KOPT-K1 (cell line): ENCODE results near the gene RBMS3.
"Not testable (repeated sequence)": the region's sequence is repeated elsewhere in the genome, so short reads cannot be mapped to it uniquely, and the experiment has no call there.

ENCODE experiments used
- H3K27ac ChIP-seq: fragments of 200-600 bp; sonication (generic); 2 replicates; pipeline ENCODE4 v1.5.1; 2016; ENCODE audit warnings: antibody characterized with exemption, mild to moderate bottlenecking, low read depth, low read length; ENCODE audit not compliant: poor library complexity, severe bottlenecking
- H3K36me3 ChIP-seq: fragments of 200-600 bp; sonication (generic); 2 replicates; pipeline ENCODE4 v1.5.1; 2017; ENCODE audit warnings: antibody characterized with exemption, mild to moderate bottlenecking, low read length, moderate library complexity; ENCODE audit not compliant: insufficient read depth
- H3K9me3 ChIP-seq: fragments of 200-600 bp; sonication (generic); 2 replicates; pipeline ENCODE4 v1.5.1; 2017; ENCODE audit warnings: antibody characterized with exemption, low read length, mild to moderate bottlenecking; ENCODE audit not compliant: insufficient read depth, poor library complexity, severe bottlenecking

RBMS3 gene

DNA sequence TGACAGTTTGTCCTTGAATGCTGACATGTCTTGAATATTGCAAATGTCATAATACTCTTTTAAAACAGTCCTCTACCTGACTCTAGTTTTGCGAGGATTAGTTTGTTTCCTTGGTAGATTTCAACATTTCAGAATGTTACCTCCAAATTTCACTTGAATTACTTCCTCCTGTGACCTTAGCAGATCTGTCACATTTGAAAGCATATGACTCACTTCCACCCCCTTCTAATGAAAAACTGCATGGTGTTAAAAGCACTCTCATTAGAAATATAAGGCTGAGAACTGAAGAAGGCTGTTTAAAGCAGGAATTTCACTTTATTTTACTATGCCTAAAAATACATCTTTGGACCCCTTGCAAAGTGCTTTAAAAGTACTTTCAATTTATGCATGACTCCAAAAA is 726.8 kb downstream of the RBMS3 start:
- no peaks in the 10 kb centered on the region for H3K36me3 ChIP-seq
- H3K27ac ChIP-seq: no peak overlapping the region
- no peaks in the 10 kb centered on the region for H3K9me3 ChIP-seq

GRCh38 chr3:30011237-30011803 is 730.4 kb downstream of the RBMS3 start:
- H3K27ac ChIP-seq: no peak overlapping the region
- no peaks in the 10 kb centered on the region for H3K36me3 ChIP-seq
- no peaks in the 10 kb centered on the region for H3K9me3 ChIP-seq

DNA sequence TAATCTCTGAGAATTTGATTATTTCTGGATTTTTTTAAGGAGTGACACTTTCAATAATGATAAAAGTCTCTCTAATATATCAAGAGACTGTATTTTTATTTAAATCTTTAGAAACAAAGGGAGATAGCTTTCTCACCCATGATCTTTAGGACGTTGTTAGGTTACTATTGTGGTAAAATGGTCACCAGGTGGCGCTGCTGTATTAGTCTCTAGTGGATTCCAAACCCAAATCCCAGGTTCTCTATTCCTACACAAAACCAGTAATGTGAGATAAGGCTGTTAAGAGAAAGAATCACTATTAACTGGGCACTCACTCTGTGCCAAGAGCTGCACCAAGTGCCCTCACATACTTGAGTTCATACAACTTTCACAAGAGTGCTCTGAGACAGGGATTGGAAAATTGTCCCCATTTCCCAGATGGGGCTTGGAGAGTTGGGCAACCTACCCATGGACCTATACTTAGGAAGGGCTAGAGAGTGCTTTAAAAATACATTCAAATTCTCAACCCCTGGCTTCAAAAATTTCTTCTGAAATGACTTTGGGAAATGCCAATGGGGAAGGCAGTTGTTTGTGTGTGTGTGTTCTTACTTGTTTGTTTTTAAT is 732.2 kb downstream of the RBMS3 start:
- Histone ChIP-seq H3K36me3 (no peaks in the 10 kb centered on the region), H3K9me3 (no peaks in the 10 kb centered on the region), H3K27ac (no peak overlapping the region)

DNA sequence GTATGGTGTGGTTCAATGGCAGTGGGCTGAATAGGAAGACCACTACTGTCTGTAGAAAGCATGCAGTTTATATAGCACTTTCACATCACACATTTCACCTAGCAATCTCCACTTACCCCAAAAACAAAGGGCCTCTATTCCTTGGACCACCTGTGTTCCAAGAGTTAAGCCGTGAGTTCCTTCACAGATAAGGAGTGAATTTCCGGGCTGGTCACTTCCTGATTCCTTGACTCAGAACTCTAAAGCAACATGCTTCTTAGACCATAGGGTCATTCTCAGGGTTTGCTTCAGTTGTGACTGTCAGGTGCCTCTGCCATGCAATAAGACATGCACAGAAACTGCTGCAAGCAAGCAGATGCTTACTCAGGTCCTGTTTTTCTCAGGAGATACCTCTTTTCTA is 737.0 kb downstream of the RBMS3 start:
- Histone ChIP-seq H3K27ac (no peak overlapping the region), H3K9me3 (no peaks in the 10 kb centered on the region), H3K36me3 (no peaks in the 10 kb centered on the region)

GRCh38 chr3:30020380-30020779 is 739.5 kb downstream of the RBMS3 start:
- Histone ChIP-seq H3K9me3 (no peaks in the 10 kb centered on the region), H3K36me3 (no peaks in the 10 kb centered on the region), H3K27ac (no peak overlapping the region)

DNA sequence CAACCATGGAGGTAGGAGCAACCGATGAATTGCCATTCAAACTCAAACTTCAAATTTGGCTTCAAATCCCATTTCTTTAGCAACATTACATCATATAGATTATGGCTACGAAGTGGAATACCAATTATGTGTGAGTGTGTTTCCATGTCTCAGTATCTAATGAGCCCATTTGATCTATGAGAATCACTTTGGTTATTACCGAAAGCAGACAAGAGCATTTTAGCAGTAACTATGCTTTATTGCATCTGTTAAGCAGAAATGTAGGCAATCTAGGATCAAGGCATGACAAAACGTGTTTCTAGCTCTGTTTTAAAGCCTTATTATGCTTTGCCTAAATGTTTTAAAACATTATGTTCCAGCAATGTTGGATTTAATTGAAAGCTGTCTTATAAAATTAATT is 743.6 kb downstream of the RBMS3 start:
- H3K27ac ChIP-seq: no peak overlapping the region
- H3K9me3 ChIP-seq: no peaks in the 10 kb centered on the region
- H3K36me3 ChIP-seq: no peaks in the 10 kb centered on the region

- Histone ChIP-seq H3K9me3 (no peaks in the 10 kb centered on the region), H3K27ac (no peak overlapping the region), H3K36me3 (no peaks in the 10 kb centered on the region)
These were observed 746.0 kb downstream of the RBMS3 start for GRCh38 chr3:30026851-30027250.

DNA sequence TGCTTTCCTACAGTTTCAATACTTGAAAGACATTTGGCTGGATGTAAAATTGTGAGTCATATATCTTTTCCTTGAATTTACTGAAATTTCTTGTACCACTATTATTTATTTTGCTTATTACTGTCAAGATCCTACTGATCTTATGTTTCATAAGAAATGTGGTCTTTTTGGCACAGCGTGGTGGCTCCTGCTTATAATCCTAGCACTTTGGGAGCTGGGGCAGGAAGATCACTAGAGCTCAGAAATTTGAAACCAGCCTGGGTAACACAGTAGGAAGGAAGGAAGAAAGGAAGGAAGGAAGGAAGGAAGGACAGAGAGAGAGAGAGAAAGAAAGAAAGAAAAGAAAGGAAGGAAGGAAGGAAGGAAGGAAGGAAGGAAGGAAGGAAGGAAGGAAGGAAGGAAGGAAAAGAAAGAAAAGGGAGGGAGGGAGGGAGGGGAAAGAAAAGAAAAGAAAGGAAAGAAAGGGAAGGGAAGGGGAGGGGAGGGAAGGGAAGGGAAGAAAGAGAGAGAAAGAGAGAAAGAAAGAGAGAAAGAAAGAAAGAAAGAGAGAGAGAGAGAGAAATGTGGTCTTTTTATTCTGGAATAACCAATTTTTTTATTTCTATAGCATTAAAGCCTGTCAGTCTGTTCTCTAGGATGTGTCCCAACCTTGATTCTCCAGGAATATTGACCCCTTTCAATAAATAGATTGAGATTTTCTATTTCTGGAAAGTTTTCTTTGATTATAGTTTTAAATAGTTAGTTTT is 753.5 kb downstream of the RBMS3 start:
- H3K36me3 ChIP-seq: no peaks in the 10 kb centered on the region
- H3K27ac ChIP-seq: no peak overlapping the region
- no peaks in the 10 kb centered on the region for H3K9me3 ChIP-seq

DNA sequence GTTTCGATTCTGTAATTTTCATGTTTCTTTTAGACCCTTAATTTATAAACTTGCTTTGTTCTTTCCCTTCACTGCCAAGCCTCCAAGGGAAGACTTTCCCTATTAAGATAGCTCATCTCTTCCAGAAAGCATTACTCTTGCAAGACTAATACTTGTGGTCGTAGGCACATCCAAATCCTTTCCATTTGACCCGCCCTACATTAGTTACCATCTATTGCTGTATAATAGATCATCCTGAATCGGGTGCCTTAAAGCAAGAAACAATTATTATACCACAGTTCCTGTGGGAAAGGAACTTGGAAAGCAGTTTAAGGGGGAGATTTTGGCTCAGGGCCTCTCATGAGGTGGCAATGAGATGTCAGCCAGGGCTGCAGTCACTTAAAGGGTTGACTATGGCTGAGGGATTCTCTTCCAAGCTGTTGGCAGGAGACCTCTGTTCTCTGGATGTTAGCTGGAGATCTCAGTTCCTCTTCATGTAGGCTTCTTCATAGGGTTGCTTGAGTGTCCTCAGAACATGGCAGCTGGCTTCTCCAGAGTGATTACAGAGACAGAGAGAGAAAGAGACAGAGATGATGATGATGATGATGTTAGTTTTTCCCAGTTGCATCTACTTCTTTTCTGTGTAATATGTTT is 755.2 kb downstream of the RBMS3 start:
- H3K27ac ChIP-seq: no peak overlapping the region
- no peaks in the 10 kb centered on the region for H3K9me3 ChIP-seq
- no peaks in the 10 kb centered on the region for H3K36me3 ChIP-seq

DNA sequence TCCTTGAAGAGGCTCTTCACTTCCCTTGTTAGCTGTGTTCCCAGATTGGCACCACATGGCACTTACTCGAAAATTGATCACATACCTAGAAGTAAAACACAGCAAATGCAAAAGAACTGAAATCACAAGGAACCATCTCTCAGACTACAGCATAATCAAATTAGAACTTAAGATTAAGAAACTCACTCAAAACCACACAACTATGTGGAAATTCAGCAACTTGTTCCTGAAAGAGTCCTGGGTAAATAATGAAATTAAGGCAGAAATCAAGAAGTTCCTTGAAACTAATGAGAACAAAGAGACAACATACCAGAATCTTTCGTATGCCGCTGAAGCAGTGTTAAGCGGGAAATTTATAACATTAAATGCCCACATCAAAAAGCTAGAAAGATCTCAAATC is 759.3 kb downstream of the RBMS3 start:
- no peaks in the 10 kb centered on the region for H3K9me3 ChIP-seq
- H3K27ac ChIP-seq: no peak overlapping the region
- no peaks in the 10 kb centered on the region for H3K36me3 ChIP-seq

DNA sequence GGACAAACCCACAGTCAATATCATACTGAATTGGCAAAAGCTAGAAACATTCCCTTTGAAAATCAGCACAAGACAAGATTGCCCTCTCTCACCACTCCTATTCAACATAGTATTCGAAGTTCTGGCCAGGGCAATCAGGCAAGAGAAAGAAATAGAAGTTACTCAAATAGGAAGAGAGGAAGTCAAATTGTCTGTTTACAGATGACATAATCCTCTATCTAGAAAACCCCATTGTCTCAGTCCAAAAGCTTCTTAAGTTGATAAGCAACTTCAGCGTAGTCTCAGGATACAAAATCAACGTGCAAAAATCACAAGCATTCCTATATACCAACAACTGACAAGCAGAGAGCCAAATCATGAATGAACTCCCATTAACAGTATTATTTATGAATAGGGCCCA is 760.6 kb downstream of the RBMS3 start:
- not testable (repeated sequence) for H3K9me3 ChIP-seq, H3K27ac ChIP-seq, H3K36me3 ChIP-seq

- Histone ChIP-seq H3K27ac (no peak overlapping the region), H3K36me3 (no peaks in the 10 kb centered on the region), H3K9me3 (no peaks in the 10 kb centered on the region)
These were observed 761.5 kb downstream of the RBMS3 start for GRCh38 chr3:30042274-30042859.

- H3K27ac ChIP-seq: no peak overlapping the region
- H3K9me3 ChIP-seq: no peaks in the 10 kb centered on the region
- H3K36me3 ChIP-seq: no peaks in the 10 kb centered on the region
These were observed 762.2 kb downstream of the RBMS3 start for GRCh38 chr3:30042916-30043555.

- no peaks in the 10 kb centered on the region for H3K9me3 ChIP-seq
- H3K27ac ChIP-seq: no peak overlapping the region
- no peaks in the 10 kb centered on the region for H3K36me3 ChIP-seq
These were observed 763.6 kb downstream of the RBMS3 start for GRCh38 chr3:30044515-30044914.

GRCh38 chr3:30048431-30048830 is 767.6 kb downstream of the RBMS3 start:
- Histone ChIP-seq H3K36me3 (no peaks in the 10 kb centered on the region), H3K27ac (no peak overlapping the region), H3K9me3 (no peaks in the 10 kb centered on the region)
